ENCODE results near the gene FFAR4.

The FFAR4 gene

DNA sequence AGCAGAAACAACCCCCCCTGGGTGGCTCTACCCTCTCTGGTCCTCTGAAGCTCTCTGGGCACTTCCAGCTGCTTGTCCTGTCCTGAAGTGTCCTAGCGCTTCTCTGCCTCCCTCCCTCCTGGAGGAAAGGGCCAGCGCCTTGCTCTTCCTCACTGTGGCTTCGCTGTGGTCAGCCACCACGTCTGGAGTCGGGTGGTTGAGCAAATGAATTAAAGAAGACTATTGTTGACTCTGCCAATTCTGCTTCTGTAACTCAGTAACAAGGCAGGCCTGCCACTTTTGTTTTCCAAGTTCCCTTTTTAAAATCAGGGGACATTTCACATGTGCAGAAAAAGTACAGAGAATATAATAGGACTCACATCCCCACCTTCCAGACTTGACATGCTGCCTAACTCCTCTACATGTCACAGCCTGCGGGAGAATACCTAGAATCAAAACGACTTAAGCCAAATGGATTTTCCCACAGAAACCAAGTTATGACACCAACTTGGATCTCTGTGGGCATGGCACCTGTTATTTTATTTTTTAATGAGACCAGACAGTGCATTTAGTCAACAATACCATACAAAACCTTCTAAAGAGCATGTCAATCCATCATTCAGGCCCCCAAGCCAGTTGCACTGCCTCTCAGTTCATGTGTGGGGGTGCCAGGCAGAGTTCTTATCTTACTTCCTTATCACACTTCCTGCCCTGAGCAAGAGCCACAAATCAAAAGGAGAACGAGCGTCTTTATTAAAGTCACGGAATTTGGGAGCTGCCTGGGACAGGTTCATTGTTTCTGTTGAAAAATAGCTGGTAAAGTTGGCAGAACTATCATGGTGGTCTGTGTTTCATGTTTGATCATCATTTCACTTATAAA, 6.8 kb downstream of the FFAR4 start:
- DNase-seq, result no peak

GRCh38 chr10:93573924-93574323, 7.5 kb downstream of the FFAR4 start:
- DNase-seq, result no peak

DNA sequence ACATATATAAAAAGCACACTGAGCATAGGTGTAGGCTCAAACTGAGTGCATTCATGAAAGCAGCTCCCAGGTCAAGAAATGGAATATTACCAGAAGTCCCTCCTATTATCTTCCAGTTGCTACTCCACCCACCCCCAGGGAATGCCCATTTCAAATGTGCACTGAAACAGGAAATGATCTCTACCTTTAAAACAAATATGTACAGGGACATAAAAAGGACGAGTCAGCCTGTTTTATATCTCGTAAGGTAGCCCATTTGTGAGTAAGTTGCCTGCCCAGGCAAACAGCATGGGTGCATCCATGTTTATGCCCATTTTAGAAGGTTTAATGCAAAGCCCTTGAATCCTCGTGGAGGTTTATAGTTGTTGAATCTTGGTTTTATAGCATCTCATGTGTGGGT, 10.4 kb downstream of the FFAR4 start:
- DNase-seq, result no peak

DNA sequence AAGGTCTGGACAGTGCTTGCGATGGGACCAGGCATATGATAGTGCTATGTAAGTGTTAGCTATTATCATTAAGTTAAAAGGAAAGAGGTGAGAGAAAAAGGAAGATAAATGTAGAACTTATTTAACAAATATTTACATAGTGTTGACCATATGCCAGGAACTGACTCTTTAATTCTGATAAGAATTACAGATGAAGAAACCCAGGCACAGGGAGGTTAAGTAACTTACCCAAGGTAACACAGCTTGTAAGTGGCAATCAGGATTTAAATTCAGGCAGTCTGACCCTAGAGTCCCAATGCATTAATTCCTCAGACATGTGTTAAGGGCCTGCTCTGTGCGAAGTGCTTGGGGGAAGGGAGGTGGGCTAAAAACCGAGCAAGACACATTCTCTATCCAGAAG, 11.1 kb downstream of the FFAR4 start:
- no peak for DNase-seq

- no peak for DNase-seq
These were observed 12.6 kb downstream of the FFAR4 start for GRCh38 chr10:93579089-93579488.

DNA sequence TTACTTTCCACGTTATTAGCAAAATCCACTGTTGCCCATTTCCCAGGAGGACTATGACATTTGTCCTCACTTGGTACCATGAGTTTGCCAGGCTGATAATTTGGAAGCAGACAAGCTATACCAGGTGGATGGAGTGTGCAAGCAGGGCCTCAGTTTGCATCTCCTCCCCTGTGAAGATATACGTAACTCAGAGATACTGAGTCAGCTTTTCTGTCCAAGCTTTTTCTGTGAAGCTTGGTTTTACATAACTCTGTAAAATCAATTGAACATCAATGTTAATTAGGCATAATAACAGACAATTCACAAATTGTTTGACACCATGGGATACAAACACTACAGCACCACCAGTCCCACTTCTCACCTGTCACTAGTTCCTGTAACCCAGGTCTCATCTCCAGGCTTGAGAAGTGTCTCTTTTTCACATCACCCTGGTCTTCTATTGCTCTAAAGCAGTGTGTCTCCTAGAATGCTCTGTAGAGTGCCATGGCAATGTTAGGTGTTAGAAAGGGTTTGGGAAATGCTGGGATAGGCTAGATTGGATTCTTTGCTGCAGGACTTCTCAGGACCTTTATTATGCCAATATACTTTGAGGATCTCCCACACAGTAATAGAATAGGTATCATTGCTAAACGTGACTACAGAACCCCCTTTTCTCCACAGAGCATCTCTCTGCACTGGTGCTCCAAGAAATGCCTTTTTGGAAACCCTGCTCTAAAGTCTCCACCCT, 13.7 kb downstream of the FFAR4 start:
- no peak for DNase-seq

DNA sequence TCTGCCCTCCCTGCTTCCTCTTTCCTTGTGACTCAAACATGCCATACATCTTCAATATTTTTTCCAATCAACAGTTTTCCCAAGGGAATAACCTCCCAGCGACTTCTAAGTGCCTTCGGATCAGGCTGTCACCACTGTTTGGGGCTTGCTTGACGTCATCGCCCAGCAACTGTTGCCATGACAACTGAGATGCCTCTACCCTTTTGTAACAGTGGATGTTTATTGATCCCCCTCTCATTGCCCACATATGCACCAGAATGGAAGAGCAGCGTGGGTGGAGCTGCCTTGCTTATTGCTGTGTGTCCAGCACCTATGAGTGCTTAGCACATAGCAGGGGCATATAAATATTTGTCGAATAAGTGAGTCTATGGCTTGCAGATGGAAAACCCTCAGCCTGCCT, 14.4 kb downstream of the FFAR4 start:
- no peak for DNase-seq

DNA sequence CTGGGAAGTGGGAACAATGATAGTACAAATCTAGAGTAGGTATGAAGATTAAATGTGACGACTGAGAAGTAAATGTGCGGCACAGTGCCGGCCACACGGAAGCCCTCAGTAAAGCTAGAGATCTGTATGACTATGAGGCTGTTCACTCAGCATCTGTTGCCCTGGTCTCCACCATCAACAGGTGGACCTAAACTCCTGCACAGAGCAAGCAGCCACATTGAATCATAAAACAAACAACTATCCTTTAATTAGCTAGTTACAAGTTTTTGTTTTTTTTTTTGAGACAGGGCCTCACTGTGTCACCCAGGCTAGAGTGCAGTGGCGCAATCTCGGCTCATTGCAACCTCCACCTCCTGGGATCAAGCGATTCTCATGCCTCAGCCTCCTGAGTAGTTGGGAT, 18.0 kb downstream of the FFAR4 start:
- DNase-seq, result no peak

DNA sequence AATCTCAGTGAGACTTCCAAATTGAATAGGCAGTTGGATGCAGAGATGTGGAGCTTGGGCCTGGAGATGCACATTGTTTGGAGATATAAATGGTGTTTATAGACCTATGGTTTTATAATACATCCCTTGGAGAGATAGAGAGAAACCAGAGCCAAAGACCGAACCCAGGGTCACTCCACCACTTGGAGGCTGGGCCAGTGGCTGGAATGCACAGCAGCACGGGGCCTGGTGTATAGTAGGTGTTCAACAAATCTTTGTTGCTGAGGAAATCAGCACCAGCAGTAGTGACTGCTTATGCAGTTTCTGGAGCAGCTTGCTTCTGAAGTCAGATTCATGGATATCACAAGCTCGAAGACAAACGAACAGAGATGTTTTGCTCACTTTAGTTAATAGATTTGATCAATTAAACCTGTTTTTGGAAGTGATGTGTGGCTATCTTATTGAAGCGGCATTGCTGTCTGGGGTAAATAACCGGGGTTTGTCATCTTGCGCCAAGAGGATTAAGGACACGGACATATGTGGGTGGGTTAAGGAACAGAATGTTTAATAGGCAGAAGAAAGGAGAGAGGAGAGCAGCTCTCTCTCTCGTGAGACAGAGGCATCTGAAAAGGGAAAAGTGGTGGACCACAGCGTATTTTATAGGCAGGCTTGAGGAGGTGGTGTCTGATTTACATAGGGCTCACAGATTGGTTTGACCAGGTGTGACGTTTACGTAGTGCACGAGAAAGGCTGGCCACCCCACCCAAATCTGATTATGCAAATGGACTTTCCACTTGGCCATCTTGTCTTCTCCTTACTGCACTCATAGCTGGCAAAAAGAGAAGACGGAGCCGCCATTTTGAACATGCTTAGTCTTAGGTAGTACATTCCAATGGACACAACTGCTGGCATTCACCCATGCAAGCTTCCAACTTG, 23.4 kb downstream of the FFAR4 start:
- DNase-seq, result no peak

- no peak for DNase-seq
These were observed 24.2 kb downstream of the FFAR4 start for GRCh38 chr10:93590638-93591037.

DNA sequence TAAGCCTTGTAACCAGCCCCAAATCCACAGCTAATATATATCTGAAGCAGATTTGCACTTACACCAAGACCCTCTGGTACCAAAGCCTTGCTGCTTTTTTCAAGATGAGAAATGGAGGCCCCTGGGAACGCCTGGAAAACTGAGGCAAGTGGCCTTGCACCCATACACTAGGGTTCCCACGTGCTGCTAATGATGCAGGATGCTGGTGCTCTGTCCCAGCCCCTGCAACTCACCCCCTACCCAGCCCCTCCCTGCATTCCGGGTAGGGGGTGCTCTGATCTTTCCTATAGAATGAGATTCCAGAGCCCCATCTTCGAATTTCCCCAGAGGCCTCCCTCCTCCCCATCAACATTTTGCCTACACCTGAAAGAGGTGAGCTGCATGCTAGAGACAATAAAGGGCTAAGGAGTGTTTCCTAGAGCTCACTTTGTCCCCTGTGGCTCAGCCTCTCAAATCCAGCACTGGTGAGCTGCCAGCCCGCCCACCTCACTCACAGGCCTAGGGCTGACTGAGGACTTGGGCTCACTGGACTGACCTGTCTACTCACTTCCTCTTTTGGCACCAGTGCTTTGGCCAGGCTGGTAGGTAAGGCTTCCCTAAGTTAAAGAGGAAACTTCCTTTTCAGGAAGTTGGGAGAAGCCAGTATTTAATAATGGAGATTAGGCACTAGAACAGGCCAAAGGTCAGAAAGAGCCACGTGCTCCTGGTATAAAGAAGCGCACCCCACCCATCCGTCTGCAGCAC, 24.8 kb downstream of the FFAR4 start:
- no peak for DNase-seq

GRCh38 chr10:93593254-93593653, 26.8 kb downstream of the FFAR4 start:
- DNase-seq, result no peak

GRCh38 chr10:93593749-93594148, 27.3 kb downstream of the FFAR4 start:
- no peak for DNase-seq

GRCh38 chr10:93594518-93594917, 28.1 kb downstream of the FFAR4 start:
- DNase-seq, result no peak

DNA sequence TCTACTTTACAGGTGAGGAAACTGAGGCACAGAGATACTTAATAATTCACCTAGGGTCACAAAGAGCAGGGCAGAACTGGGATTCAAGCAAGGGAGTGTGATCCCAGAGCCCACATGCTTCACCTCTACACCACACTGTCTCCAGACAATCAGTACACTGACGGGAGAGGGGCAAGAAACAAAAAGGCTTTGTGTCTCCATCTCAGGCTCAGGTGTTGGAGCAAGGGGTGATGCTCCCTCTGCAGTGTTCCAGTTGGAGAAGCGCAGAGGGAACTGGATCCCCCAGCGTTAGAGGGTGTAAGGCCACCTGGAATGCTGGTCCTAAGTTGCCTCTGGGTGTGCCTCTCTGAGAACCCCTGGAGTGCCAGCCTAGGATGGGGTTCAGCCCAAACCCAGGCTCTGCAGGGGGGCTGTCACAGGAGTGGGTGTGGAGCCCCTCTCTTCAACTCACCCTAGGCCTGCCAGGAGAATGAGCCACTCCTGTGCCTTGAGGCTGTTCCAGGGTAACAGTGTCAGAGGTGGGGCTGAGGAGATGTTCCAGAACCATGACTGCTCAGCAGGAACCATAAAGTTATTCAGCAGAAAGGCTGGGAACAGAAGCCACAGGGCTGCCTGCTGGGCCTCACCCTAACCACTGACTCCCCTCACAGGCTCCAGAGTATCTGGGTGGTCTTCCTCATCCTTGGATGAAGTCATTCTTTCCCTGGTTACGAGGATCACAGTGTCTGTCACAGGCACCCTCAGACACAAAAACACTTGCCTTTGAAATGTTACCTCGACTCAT, 29.1 kb downstream of the FFAR4 start:
- DNase-seq, result no peak

DNA sequence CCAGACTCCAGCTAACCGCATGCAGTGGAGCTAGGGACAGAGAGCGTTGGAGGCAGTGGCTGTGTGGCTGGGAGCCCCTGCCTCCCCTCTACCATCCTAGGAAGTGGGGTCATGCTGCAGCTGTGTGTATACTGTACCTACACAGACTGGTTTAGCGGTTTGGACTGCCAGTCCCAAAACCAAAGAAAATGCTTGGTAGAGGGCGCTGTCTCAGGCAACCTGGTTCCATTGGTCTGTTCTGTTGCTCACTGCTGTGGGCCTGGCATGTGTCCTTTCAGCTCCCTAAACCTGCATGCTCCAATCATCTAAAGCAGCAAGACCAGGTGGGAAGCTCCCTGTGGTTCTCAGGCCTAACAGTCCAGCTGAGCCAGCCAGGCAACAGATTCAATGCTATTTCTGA, 30.1 kb downstream of the FFAR4 start:
- DNase-seq, result no peak

GRCh38 chr10:93597075-93597599, 30.7 kb downstream of the FFAR4 start:
- no peak for DNase-seq

DNA sequence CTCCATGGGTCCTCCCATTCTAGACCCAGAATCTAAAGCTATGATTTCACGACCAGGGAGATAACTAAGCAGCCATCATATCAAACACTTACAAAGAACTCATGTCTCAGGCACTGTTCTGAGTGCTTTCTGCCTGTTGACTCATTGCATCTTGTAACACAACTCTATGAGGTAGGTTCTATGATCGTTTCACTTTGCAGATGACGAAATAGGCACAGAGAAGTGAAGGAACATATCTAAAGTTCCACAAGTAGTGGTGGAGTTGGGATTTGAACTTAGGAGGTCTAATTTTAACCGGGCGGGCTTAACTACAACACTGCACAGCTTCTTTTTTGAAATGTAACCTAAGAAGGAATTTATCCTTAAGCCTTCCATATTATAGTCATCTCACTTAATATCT, 31.7 kb downstream of the FFAR4 start:
- no peak for DNase-seq

- no peak for DNase-seq
These were observed 32.9 kb downstream of the FFAR4 start for GRCh38 chr10:93599335-93599734.

- no peak for DNase-seq
These were observed 33.3 kb downstream of the FFAR4 start for GRCh38 chr10:93599778-93600177.

- no peak for DNase-seq
These were observed 34.1 kb downstream of the FFAR4 start for GRCh38 chr10:93600446-93601145.
